Astrocyte (in vitro differentiated cells and primary cell): ENCODE measurements around the gene ACOT12. TPM values are rescaled to one million over a fixed set of nuclear protein-coding genes. Genes with fewer than 3 reads are reported as not detected.

Experiments
- DNase-seq: peaks from one replicate; pipeline ENCODE4 v3.0.0-alpha.2; 2010; ENCODE audit warnings: low read depth
- FAIRE-seq: peaks from 2 replicates; lab custom pipeline; 2011; peaks lifted over from hg19 to GRCh38; lab: Jason Lieb, UNC
- H2AFZ ChIP-seq: 2 replicates; pipeline ENCODE4 v1.6.0; 2012; ENCODE audit warnings: low read depth, low read length, inconsistent platforms
- H3K27ac ChIP-seq: 2 replicates; pipeline ENCODE4 v1.5.1; 2011; ENCODE audit warnings: low read depth, low read length, inconsistent platforms
- H3K27me3 ChIP-seq: 2 replicates; pipeline ENCODE4 v1.6.0; 2011; ENCODE audit warnings: low read length, inconsistent platforms; ENCODE audit not compliant: insufficient read depth
- H3K36me3 ChIP-seq: 2 replicates; pipeline ENCODE4 v1.5.1; 2011; ENCODE audit warnings: low read length, inconsistent platforms; ENCODE audit not compliant: insufficient read depth
- H3K4me1 ChIP-seq: 2 replicates; pipeline ENCODE4 v1.5.1; 2011; ENCODE audit warnings: low read length, inconsistent platforms; ENCODE audit not compliant: insufficient read depth
- H3K4me2 ChIP-seq: 2 replicates; pipeline ENCODE4 v1.6.0; 2012; ENCODE audit warnings: low read length, inconsistent platforms
- H3K4me3 ChIP-seq: 2 replicates; pipeline ENCODE4 v1.5.1; 2011; ENCODE audit warnings: low read depth, mild to moderate bottlenecking, low read length, inconsistent platforms; ENCODE audit not compliant: insufficient read depth
- H3K79me2 ChIP-seq: 2 replicates; pipeline ENCODE4 v1.6.0; 2012; ENCODE audit warnings: mild to moderate bottlenecking, low read length, inconsistent platforms; ENCODE audit not compliant: insufficient read depth
- H3K9ac ChIP-seq: 2 replicates; pipeline ENCODE4 v1.6.0; 2012; ENCODE audit warnings: mild to moderate bottlenecking, low read length, inconsistent platforms
- H3K9me3 ChIP-seq: 2 replicates; pipeline ENCODE4 v1.5.1; 2012; ENCODE audit warnings: low read depth, mild to moderate bottlenecking, low read length, inconsistent platforms; ENCODE audit not compliant: insufficient read depth
- H4K20me1 ChIP-seq: 2 replicates; pipeline ENCODE4 v1.6.0; 2012; ENCODE audit warnings: low read length, inconsistent platforms; ENCODE audit not compliant: insufficient read depth
- H3K27ac Mint-ChIP-seq: one replicate; pipeline ENCODE4 v1.8.0; 2021; ENCODE audit warnings: mild to moderate bottlenecking, mixed read lengths; ENCODE audit not compliant: unreplicated experiment
- H3K27me3 Mint-ChIP-seq: one replicate; pipeline ENCODE4 v1.8.0; 2021; ENCODE audit warnings: low read depth, mixed read lengths; ENCODE audit not compliant: unreplicated experiment
- H3K36me3 Mint-ChIP-seq: one replicate; pipeline ENCODE4 v1.8.0; 2021; ENCODE audit warnings: low read depth, mixed read lengths; ENCODE audit not compliant: unreplicated experiment
- H3K4me1 Mint-ChIP-seq: one replicate; pipeline ENCODE4 v1.8.0; 2021; ENCODE audit warnings: low read depth, mixed read lengths; ENCODE audit not compliant: unreplicated experiment
- H3K4me3 Mint-ChIP-seq: one replicate; pipeline ENCODE4 v1.8.0; 2021; ENCODE audit warnings: mild to moderate bottlenecking, moderate library complexity, mixed read lengths; ENCODE audit not compliant: unreplicated experiment
- H3K9me3 Mint-ChIP-seq: one replicate; pipeline ENCODE4 v1.8.0; 2021; ENCODE audit warnings: mild to moderate bottlenecking, mixed read lengths; ENCODE audit not compliant: unreplicated experiment
- CTCF ChIP-seq: IDR thresholded peaks from 2 replicates; pipeline ENCODE4 v1.5.1; 2011; ENCODE audit warnings: low read depth, mild to moderate bottlenecking, inconsistent platforms, low read length, moderate library complexity; ENCODE audit not compliant: insufficient read depth
- EZH2 ChIP-seq: IDR thresholded peaks from 2 replicates; pipeline ENCODE4 v1.6.1; 2012; ENCODE audit warnings: mild to moderate bottlenecking, low read length, inconsistent platforms; ENCODE audit not compliant: insufficient read depth
- total RNA-seq: library from RNA; stranded (reverse); gene quantifications from 2 replicates; pipeline ENCODE4 v1.2.1, GENCODE V29; 2021

ACOT12 gene
- total RNA-seq, 1 donor from 2014 or later = 0.09 TPM

DNA sequence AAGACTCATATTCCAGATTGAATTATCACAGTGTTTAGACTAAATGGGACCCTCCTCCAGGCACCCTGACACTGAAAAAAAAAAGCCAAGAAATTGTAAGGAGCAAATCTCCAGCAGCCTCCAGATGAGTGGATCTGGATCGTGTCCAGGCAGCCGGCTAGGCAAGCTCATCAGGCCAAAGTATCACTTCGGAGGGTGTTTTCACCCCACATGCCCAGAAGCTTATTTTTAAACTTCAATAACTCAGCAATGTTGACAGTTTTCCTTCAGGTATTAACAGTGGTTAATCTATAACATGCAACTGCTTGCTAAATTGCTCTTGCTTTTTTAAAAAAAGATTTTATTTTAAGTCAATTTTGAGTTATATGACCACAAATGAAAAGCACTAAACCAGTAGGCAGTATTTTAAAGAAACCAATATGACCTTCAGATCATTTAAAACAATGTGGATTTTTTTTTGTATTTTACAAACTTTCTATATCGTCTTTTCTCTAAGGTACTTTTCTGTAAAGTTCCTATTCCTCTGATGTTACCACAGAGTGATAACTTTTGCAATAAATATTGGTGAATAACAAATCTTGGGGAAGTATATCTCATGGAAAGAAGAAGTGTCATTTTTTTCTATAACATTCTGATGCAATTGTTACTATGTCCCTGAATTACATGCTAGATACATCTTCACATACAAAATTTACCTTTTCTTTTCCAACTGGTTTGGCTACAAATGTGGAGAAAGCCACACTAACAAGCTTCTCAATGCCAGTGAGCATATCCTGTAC is 30.7 kb downstream of the ACOT12 start:
- Histone ChIP-seq H3K4me2 (no peak overlapping the region), H2AFZ (no peak overlapping the region), H3K9me3 (no peaks in the 10 kb centered on the region), H3K9ac (no peak overlapping the region), H3K79me2 (no peaks in the 10 kb centered on the region), H3K36me3 (no peaks in the 10 kb centered on the region), H3K4me1 (no peaks in the 10 kb centered on the region), H3K27ac (no peak overlapping the region), H3K4me3 (no peak overlapping the region), H4K20me1 (no peaks in the 10 kb centered on the region), H3K27me3 (no peaks in the 10 kb centered on the region)
- TF ChIP-seq EZH2 = no peak
- TF ChIP-seq CTCF = no peak
- H3K36me3 Mint-ChIP-seq = no peaks in the 10 kb centered on the region
- no peaks in the 10 kb centered on the region for H3K4me1 Mint-ChIP-seq
- H3K27ac Mint-ChIP-seq = no peak overlapping the region
- H3K4me3 Mint-ChIP-seq = no peak overlapping the region
- FAIRE-seq = no peak
- no peaks in the 10 kb centered on the region for H3K27me3 Mint-ChIP-seq
- H3K9me3 Mint-ChIP-seq = peaks cover 2% of the 10 kb centered on the region
- no peak for DNase-seq

- no peaks in the 10 kb centered on the region for H3K79me2 ChIP-seq
- H3K27me3 ChIP-seq = no peaks in the 10 kb centered on the region
- peaks cover 2% of the 10 kb centered on the region for H3K9me3 Mint-ChIP-seq
- H2AFZ ChIP-seq = no peak overlapping the region
- H3K27ac ChIP-seq = no peak overlapping the region
- no peaks in the 10 kb centered on the region for H3K9me3 ChIP-seq
- DNase-seq = no peak
- no peaks in the 10 kb centered on the region for H3K36me3 ChIP-seq
- no peak overlapping the region for H3K4me2 ChIP-seq
- H3K9ac ChIP-seq = no peak overlapping the region
- no peak overlapping the region for H3K4me3 ChIP-seq
- no peak for FAIRE-seq
- H3K4me1 ChIP-seq = no peaks in the 10 kb centered on the region
- H3K4me1 Mint-ChIP-seq = no peaks in the 10 kb centered on the region
- no peak overlapping the region for H3K4me3 Mint-ChIP-seq
- H3K27me3 Mint-ChIP-seq = no peaks in the 10 kb centered on the region
- H4K20me1 ChIP-seq = no peaks in the 10 kb centered on the region
- no peaks in the 10 kb centered on the region for H3K36me3 Mint-ChIP-seq
- TF ChIP-seq CTCF = no peak
- no peak for TF ChIP-seq EZH2
- H3K27ac Mint-ChIP-seq = no peak overlapping the region
These were observed 32.3 kb downstream of the ACOT12 start for GRCh38 chr5:81361600-81361999.

DNA sequence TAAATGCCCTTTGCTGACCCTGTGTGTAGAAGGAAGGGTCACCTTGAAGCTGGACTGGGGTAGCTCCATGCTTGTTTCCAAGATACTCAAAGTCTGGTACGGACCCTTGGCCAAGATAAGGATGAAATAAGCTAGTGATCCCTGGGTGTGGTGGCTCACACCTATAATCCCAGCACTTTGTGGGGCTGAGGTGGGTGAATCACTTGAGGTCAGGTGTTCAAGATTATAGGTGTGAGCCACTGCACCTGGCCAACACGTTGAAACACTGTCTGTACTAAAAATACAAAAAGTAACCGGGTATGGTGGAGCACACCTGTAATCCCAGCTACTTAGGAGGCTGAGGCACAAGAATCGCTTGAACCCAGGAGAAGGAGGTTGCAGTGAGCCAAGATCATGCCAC is 33.3 kb downstream of the ACOT12 start:
- no peaks in the 10 kb centered on the region for H3K27me3 Mint-ChIP-seq
- no peak for DNase-seq
- Histone ChIP-seq H3K27ac (no peak overlapping the region), H3K4me3 (no peak overlapping the region), H3K36me3 (no peaks in the 10 kb centered on the region), H3K9ac (no peak overlapping the region), H3K79me2 (no peaks in the 10 kb centered on the region), H3K4me2 (no peak overlapping the region), H3K9me3 (no peaks in the 10 kb centered on the region), H3K4me1 (no peaks in the 10 kb centered on the region), H4K20me1 (no peaks in the 10 kb centered on the region), H2AFZ (no peak overlapping the region), H3K27me3 (no peaks in the 10 kb centered on the region)
- no peak for FAIRE-seq
- no peak overlapping the region for H3K4me3 Mint-ChIP-seq
- no peaks in the 10 kb centered on the region for H3K36me3 Mint-ChIP-seq
- no peaks in the 10 kb centered on the region for H3K4me1 Mint-ChIP-seq
- no peaks in the 10 kb centered on the region for H3K9me3 Mint-ChIP-seq
- H3K27ac Mint-ChIP-seq = no peak overlapping the region
- TF ChIP-seq CTCF = no peak
- no peak for TF ChIP-seq EZH2
